Karpas-422 (cell line): ENCODE measurements around the gene FAT1. TPM values are rescaled to one million over a fixed set of nuclear protein-coding genes. Genes with fewer than 3 reads are reported as not detected.
"Not testable (repeated sequence)": the region's sequence is repeated elsewhere in the genome, so short reads cannot be mapped to it uniquely, and the experiment has no call there.

Experiments used
- DNase-seq: peaks from one replicate; pipeline ENCODE4 v3.0.0-alpha.2; 2015
- H2AFZ ChIP-seq: fragments of 200-600 bp; sonication (generic); 2 replicates; pipeline ENCODE4 v1.6.1; 2014; ENCODE audit warnings: antibody characterized with exemption, low read length, mixed read lengths
- H3K27ac ChIP-seq: fragments of 200-600 bp; sonication (generic); 2 replicates; pipeline ENCODE4 v1.5.1; 2014; ENCODE audit warnings: mild to moderate bottlenecking, low read length, moderate library complexity
- H3K27me3 ChIP-seq: fragments of 200-600 bp; sonication (generic); 2 replicates; pipeline ENCODE4 v1.6.1; 2014; ENCODE audit warnings: low read length, mixed read lengths
- H3K36me3 ChIP-seq: fragments of 200-600 bp; sonication (generic); 2 replicates; pipeline ENCODE4 v1.6.1; 2014; ENCODE audit warnings: low read length, mixed read lengths; ENCODE audit not compliant: insufficient read depth
- H3K4me1 ChIP-seq: fragments of 200-600 bp; sonication (generic); 2 replicates; pipeline ENCODE4 v1.6.1; 2014; ENCODE audit warnings: mild to moderate bottlenecking, low read length, mixed read lengths
- H3K4me2 ChIP-seq: fragments of 200-600 bp; sonication (generic); 2 replicates; pipeline ENCODE4 v1.6.1; 2014; ENCODE audit warnings: low read length, low read depth, mild to moderate bottlenecking; ENCODE audit not compliant: poor library complexity, severe bottlenecking
- H3K4me3 ChIP-seq: fragments of 200-600 bp; sonication (generic); 2 replicates; pipeline ENCODE4 v1.5.1; 2014; ENCODE audit warnings: mild to moderate bottlenecking, antibody characterized with exemption, low read length, mixed read lengths
- H3K79me2 ChIP-seq: fragments of 200-600 bp; sonication (generic); 2 replicates; pipeline ENCODE4 v1.6.1; 2014; ENCODE audit warnings: mild to moderate bottlenecking, low read length, mixed read lengths
- H3K9ac ChIP-seq: fragments of 200-600 bp; sonication (generic); 2 replicates; pipeline ENCODE4 v1.6.0; 2014; ENCODE audit warnings: low read length
- H3K9me2 ChIP-seq: fragments of 200-600 bp; sonication (generic), shearing (Covaris generic); replicated peaks from 2 replicates; pipeline ENCODE4 v1.6.0; 2014; ENCODE audit warnings: mild to moderate bottlenecking, low read length, moderate library complexity; ENCODE audit not compliant: insufficient read depth
- H3K9me3 ChIP-seq: fragments of 300-700, 200-600 bp; sonication (generic); 2 replicates; pipeline ENCODE4 v1.6.1; 2014; ENCODE audit warnings: low read length, mixed read lengths
- H4K20me1 ChIP-seq: fragments of 200-600 bp; sonication (generic); 2 replicates; pipeline ENCODE4 v1.6.1; 2014; ENCODE audit warnings: mild to moderate bottlenecking, antibody characterized with exemption, low read length, low read depth; ENCODE audit not compliant: insufficient read depth
- total RNA-seq: library from RNA; depleted of rRNA; stranded (reverse); fragments of >200 nt; shearing (Covaris generic); gene quantifications from 2 replicates; pipeline ENCODE4 v1.2.3, GENCODE V29; 2014; ENCODE audit warnings: low replicate concordance

The FAT1 gene
- total RNA-seq, 1 experiment from 2014 or later: 0.15 TPM

DNA sequence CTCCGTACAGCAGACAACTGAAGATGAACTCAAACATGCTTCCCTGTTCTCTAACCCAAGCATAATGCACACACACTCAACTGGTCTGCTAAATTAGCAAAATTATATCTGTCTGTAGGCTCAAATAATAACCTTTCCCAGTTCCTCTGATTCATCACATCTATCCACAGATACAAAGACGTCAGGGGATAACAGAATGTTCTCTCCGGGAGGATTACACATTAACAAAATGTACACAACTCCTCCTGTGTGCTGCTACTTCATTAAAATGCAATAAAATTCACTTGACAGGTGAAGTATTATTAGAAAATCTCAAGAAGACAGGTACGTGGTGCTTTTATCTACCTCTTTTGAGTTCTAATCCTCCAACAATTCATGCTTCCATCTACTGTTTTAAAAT is 57.4 kb downstream of the FAT1 start:
- no peak for DNase-seq
- Histone ChIP-seq H3K4me2 (no peak overlapping the region), H3K9me2 (no peaks in the 10 kb centered on the region), H3K4me1 (no peaks in the 10 kb centered on the region), H2AFZ (no peak overlapping the region), H3K79me2 (no peaks in the 10 kb centered on the region), H3K4me3 (no peak overlapping the region), H4K20me1 (no peaks in the 10 kb centered on the region), H3K9me3 (no peaks in the 10 kb centered on the region), H3K9ac (no peak overlapping the region), H3K36me3 (no peaks in the 10 kb centered on the region), H3K27me3 (no peaks in the 10 kb centered on the region), H3K27ac (no peak overlapping the region)

DNA sequence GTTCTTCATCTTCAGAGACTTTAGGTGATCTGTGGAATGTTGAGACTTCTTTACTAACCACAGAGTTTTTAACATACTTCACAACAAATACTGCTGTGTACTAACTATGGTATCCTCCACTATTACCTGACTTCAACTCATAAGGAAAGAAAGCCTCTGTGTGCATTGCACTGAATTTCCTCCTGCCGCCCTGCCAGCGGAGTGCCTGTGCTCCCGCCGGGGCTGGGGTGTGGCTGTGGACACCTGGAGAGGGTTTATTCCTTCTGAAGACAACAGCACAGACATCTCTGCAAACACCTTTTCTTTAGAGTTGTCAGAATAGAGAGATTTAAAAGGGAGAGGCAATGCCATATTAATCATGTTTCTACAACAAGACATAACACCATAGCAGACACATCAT is 63.3 kb downstream of the FAT1 start:
- Histone ChIP-seq H3K4me1 (no peaks in the 10 kb centered on the region), H3K9ac (no peak overlapping the region), H3K79me2 (no peaks in the 10 kb centered on the region), H3K4me3 (no peak overlapping the region), H2AFZ (no peak overlapping the region), H3K9me2 (no peaks in the 10 kb centered on the region), H3K36me3 (no peaks in the 10 kb centered on the region), H3K27me3 (no peaks in the 10 kb centered on the region), H3K4me2 (no peak overlapping the region), H3K27ac (no peak overlapping the region), H4K20me1 (no peaks in the 10 kb centered on the region), H3K9me3 (no peaks in the 10 kb centered on the region)
- no peak for DNase-seq

- no peak for DNase-seq
- Histone ChIP-seq H3K4me3 (no peak overlapping the region), H3K27me3 (no peaks in the 10 kb centered on the region), H3K4me1 (no peaks in the 10 kb centered on the region), H3K27ac (no peak overlapping the region), H3K4me2 (no peak overlapping the region), H3K9me2 (no peaks in the 10 kb centered on the region), H4K20me1 (no peaks in the 10 kb centered on the region), H3K9ac (no peak overlapping the region), H2AFZ (no peak overlapping the region), H3K79me2 (no peaks in the 10 kb centered on the region), H3K36me3 (no peaks in the 10 kb centered on the region), H3K9me3 (no peaks in the 10 kb centered on the region)
Measured at GRCh38 chr4:186659935-186660334, 63.7 kb downstream of the FAT1 start.

GRCh38 chr4:186659456-186659855 is 64.2 kb downstream of the FAT1 start:
- H3K79me2 ChIP-seq, H4K20me1 ChIP-seq, DNase-seq, H3K4me1 ChIP-seq, H3K36me3 ChIP-seq, H3K9ac ChIP-seq, H2AFZ ChIP-seq, H3K27me3 ChIP-seq, H3K9me2 ChIP-seq, H3K9me3 ChIP-seq, H3K4me3 ChIP-seq, H3K4me2 ChIP-seq, H3K27ac ChIP-seq: not testable (repeated sequence)

DNA sequence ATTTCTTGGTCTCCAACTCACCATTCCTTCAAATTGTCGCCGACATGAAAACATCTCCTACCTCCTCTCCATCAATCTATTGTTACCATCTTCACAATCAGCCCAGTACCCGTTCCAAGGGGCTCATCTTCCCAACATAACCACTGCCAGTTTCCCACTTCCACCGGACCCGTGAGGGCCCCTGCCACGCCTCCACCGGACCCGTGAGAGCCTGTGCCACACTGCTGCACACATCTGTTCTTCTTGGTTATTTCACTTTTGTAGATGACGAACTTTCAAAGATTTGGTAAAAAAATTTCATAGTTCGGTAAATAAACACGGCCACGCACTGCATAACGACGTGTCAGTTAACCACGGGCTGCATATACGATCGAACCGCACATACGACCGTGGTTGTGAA is 65.0 kb downstream of the FAT1 start:
- H3K9me3 ChIP-seq: no peaks in the 10 kb centered on the region
- no peak overlapping the region for H2AFZ ChIP-seq
- no peaks in the 10 kb centered on the region for H3K36me3 ChIP-seq
- H3K9ac ChIP-seq: no peak overlapping the region
- no peaks in the 10 kb centered on the region for H4K20me1 ChIP-seq
- no peak overlapping the region for H3K4me2 ChIP-seq
- H3K4me1 ChIP-seq: no peaks in the 10 kb centered on the region
- DNase-seq: no peak
- H3K9me2 ChIP-seq: no peaks in the 10 kb centered on the region
- no peaks in the 10 kb centered on the region for H3K27me3 ChIP-seq
- H3K79me2 ChIP-seq: no peaks in the 10 kb centered on the region
- H3K27ac ChIP-seq: no peak overlapping the region
- H3K4me3 ChIP-seq: no peak overlapping the region

DNA sequence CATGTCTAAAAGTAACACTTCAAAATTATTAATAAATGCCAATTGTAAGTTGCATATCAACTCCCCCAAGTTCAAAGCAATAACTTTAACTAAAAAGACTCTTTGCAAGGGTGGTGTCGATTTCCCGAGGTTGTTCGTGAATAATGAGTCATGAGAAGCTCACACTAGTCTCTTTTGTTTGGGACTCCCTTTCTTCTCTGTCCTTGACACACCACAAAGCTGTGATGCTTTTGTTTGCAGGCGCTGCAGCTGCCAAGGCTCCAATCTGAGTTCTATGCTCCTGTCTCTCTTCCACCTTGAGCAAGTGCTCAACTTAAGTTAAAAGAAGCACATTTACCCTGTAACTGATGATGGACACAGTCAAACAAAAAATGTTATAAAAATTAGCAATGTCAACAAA is 65.9 kb downstream of the FAT1 start:
- H3K9me2 ChIP-seq: no peaks in the 10 kb centered on the region
- no peaks in the 10 kb centered on the region for H3K36me3 ChIP-seq
- no peaks in the 10 kb centered on the region for H3K4me1 ChIP-seq
- DNase-seq: no peak
- no peak overlapping the region for H2AFZ ChIP-seq
- no peaks in the 10 kb centered on the region for H4K20me1 ChIP-seq
- H3K4me3 ChIP-seq: no peak overlapping the region
- no peaks in the 10 kb centered on the region for H3K9me3 ChIP-seq
- H3K9ac ChIP-seq: no peak overlapping the region
- no peaks in the 10 kb centered on the region for H3K27me3 ChIP-seq
- H3K27ac ChIP-seq: no peak overlapping the region
- H3K4me2 ChIP-seq: no peak overlapping the region
- no peaks in the 10 kb centered on the region for H3K79me2 ChIP-seq

GRCh38 chr4:186653969-186654368 is 69.7 kb downstream of the FAT1 start:
- Histone ChIP-seq H3K36me3 (no peaks in the 10 kb centered on the region), H3K4me1 (no peaks in the 10 kb centered on the region), H3K4me3 (no peak overlapping the region), H3K4me2 (no peak overlapping the region), H3K27ac (no peak overlapping the region), H3K9me2 (no peaks in the 10 kb centered on the region), H3K27me3 (no peaks in the 10 kb centered on the region), H3K9ac (no peak overlapping the region), H4K20me1 (no peaks in the 10 kb centered on the region), H3K9me3 (no peaks in the 10 kb centered on the region), H3K79me2 (no peaks in the 10 kb centered on the region), H2AFZ (no peak overlapping the region)
- DNase-seq: no peak

GRCh38 chr4:186651624-186652023 is 72.0 kb downstream of the FAT1 start:
- no peaks in the 10 kb centered on the region for H3K9me2 ChIP-seq
- H3K79me2 ChIP-seq: no peaks in the 10 kb centered on the region
- no peaks in the 10 kb centered on the region for H4K20me1 ChIP-seq
- H3K27ac ChIP-seq: no peak overlapping the region
- H3K27me3 ChIP-seq: no peaks in the 10 kb centered on the region
- H3K9me3 ChIP-seq: no peaks in the 10 kb centered on the region
- H3K9ac ChIP-seq: no peak overlapping the region
- H3K4me1 ChIP-seq: no peaks in the 10 kb centered on the region
- H2AFZ ChIP-seq: no peak overlapping the region
- no peak for DNase-seq
- H3K36me3 ChIP-seq: no peaks in the 10 kb centered on the region
- no peak overlapping the region for H3K4me3 ChIP-seq
- H3K4me2 ChIP-seq: no peak overlapping the region

DNA sequence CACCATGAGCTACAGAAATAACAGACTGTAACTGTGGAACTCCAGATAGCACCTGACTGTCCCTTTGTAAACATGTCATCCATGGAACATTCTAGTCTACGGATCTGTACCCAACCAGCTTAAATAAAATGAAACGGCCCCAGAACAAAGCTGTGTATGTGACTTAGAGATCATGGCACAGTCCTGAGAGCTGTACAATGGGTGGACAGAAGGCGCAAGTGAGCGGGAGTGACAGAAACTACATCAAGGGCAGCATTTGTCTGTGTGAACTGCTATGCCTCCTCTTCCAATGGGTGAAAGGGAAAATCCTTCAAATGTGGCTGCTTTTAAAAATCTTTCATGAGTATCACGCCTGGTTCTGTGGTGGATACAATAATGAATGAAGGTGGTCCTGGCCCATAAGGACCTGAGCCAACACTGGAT is 72.5 kb downstream of the FAT1 start:
- Histone ChIP-seq H3K79me2 (no peaks in the 10 kb centered on the region), H3K4me1 (no peaks in the 10 kb centered on the region), H3K36me3 (no peaks in the 10 kb centered on the region), H3K27me3 (no peaks in the 10 kb centered on the region), H3K4me3 (no peak overlapping the region), H3K4me2 (no peak overlapping the region), H3K9ac (no peak overlapping the region), H3K27ac (no peak overlapping the region), H3K9me3 (no peaks in the 10 kb centered on the region), H2AFZ (no peak overlapping the region), H4K20me1 (no peaks in the 10 kb centered on the region), H3K9me2 (no peaks in the 10 kb centered on the region)
- DNase-seq: no peak
